ENCODE measurements around the gene FOXP1.

DNA sequence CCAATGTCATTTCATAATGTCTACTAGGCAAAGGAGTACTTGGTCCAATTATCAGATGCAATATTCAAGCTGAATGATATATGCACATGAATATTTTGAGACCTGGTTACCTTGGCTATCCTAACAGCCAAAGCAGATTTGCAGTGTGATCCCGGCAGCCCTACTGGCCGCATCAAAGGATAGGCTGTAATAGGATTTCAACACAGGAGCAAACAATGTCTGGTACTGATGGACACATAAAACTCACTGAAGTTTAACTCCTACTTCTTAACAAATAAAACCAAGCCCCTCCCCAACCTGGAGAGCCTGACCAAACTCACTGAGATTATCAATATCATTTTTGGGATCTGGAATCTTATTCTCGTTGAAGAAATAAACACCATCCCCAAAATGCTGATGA, 130.2 kb downstream of the FOXP1 start:
- TF ChIP-seq, protein P1, sequence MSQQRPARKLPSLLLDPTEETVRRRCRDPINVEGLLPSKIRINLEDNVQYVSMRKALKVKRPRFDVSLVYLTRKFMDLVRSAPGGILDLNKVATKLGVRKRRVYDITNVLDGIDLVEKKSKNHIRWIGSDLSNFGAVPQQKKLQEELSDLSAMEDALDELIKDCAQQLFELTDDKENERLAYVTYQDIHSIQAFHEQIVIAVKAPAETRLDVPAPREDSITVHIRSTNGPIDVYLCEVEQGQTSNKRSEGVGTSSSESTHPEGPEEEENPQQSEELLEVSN (IDR thresholded peaks at IDR 0.05): no peak
- TF ChIP-seq, protein P2, sequence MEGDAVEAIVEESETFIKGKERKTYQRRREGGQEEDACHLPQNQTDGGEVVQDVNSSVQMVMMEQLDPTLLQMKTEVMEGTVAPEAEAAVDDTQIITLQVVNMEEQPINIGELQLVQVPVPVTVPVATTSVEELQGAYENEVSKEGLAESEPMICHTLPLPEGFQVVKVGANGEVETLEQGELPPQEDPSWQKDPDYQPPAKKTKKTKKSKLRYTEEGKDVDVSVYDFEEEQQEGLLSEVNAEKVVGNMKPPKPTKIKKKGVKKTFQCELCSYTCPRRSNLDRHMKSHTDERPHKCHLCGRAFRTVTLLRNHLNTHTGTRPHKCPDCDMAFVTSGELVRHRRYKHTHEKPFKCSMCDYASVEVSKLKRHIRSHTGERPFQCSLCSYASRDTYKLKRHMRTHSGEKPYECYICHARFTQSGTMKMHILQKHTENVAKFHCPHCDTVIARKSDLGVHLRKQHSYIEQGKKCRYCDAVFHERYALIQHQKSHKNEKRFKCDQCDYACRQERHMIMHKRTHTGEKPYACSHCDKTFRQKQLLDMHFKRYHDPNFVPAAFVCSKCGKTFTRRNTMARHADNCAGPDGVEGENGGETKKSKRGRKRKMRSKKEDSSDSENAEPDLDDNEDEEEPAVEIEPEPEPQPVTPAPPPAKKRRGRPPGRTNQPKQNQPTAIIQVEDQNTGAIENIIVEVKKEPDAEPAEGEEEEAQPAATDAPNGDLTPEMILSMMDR (IDR thresholded peaks at IDR 0.05; ENCODE audit: control extremely low read depth in 1 of 3, insufficient read depth in 1 of 3, low read depth in 1 of 3, low read length in 3 of 3): no peak
- TF ChIP-seq, protein P3, sequence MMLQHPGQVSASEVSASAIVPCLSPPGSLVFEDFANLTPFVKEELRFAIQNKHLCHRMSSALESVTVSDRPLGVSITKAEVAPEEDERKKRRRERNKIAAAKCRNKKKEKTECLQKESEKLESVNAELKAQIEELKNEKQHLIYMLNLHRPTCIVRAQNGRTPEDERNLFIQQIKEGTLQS (IDR thresholded peaks at IDR 0.05; ENCODE audit: insufficient read depth, low read depth, low read length): no peak
- TF ChIP-seq POLR2AphosphoS5 (IDR thresholded peaks at IDR 0.05; ENCODE audit: low read depth, low read length) (no peak), TAF7 (optimal IDR thresholded peaks at IDR 0.05; ENCODE audit: borderline replicate concordance, low read depth, low read length) (no peak)

All from H1 (cell line).